22Rv1 (cell line): Measurements from ENCODE around the gene CLSTN2.

Experiments
- CTCF ChIP-seq: fragments of 450-650 bp; IDR thresholded peaks from 2 replicates; pipeline ENCODE4 v1.5.1; 2017; ENCODE audit warnings: mild to moderate bottlenecking
- ZFX ChIP-seq: fragments of 450-650 bp; IDR thresholded peaks from 2 replicates; pipeline ENCODE4 v1.6.1; 2017; ENCODE audit warnings: antibody characterized with exemption, borderline replicate concordance

GRCh38 chr3:140316466-140316865, 381.5 kb downstream of the CLSTN2 start:
- TF ChIP-seq CTCF (no peak), ZFX (no peak)
